HG03025 (cell line): ENCODE data around the gene METTL16.

ENCODE experiments used
- ATAC-seq: cut with Tn5 transposase; IDR thresholded peaks from one replicate; pipeline ENCODE4 v1.9.1; 2021; ENCODE audit warnings: mild to moderate bottlenecking, moderate library complexity; ENCODE audit not compliant: unreplicated experiment, low FRiP score

METTL16 gene

DNA sequence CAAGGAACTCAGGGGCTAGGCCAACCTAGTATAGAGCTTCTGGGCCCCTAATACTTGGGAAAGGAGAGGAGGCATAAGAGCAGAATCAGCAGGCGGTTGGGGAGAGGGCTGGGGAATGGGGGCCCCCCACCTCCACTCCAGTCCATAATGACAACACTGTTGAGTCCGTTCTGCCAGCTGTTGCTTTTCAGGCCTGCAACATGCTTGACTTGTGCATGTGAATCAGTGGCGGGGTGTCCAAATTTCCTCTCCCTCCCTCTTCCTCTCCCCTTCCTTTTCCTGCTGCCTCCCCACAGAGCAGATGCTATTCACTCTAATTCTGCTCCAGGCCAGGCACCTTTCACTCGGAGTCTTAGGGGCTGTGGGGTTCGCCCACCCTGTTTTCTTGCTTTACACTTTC lies 142.6 kb downstream of the METTL16 start:
- no peak for ATAC-seq

DNA sequence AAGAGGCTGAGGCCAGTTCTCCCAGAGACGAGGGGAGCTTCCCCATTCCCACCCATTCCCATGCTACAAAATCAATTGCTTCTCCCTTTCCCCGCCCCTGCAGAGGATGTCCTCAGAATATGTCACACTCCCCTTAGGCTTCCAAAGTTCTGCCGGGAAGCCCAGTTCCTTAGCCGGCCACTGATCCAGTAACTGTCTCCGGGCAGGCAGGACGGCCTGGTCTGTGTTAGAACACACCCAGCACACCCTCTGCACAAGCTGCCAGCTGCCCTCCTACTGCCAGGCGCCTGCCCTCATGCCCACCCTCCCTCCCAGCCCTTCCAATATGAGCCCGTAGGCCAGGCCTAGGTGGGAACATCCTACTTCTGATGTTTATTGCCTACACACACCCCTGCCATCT lies 143.3 kb downstream of the METTL16 start:
- no peak for ATAC-seq

DNA sequence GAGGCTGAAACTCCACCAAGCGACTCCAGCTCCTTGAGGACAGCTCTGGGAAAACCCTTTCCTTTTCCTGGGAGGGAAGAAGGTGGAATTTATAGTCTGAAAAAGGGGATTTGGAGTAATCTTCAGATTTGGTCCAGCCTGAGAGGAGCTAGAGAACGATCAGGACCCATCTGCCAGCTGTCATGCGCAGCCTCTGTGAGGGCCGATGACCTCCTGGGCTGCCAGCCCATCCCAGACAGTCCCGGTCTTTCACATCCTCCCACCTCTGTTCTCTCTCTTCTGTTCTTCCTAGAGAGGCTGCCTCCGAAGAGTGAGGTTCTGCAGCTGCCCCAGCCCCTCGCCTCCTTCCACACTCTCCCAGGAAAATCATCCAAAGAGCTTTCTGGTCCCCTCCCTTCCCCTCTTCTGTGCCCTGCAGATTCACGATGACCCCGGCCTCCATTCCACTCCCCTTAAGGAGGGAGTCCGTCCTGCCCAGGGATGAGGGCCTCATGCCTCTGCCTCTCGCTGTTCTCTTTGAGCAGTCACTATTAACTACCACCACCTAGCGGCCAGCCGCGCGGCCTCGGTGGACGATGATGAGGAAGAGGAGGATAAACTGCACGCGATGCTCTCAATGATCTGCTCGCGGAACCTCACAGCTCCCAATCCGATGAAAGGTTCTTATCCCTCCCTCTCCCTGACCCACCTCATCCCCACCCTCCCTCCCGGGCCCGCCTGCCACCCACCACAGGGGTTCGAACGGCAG lies 144.8 kb downstream of the METTL16 start:
- ATAC-seq: no peak
